Measurements from ENCODE around the gene MAGI1. TPM values are rescaled to one million over a fixed set of nuclear protein-coding genes. Genes with fewer than 3 reads are reported as not detected.
"Not testable (repeated sequence)": the region's sequence is repeated elsewhere in the genome, so short reads cannot be mapped to it uniquely, and the experiment has no call there.

MAGI1 gene
- polyA plus RNA-seq, 1 donor: 32.7 TPM

DNA sequence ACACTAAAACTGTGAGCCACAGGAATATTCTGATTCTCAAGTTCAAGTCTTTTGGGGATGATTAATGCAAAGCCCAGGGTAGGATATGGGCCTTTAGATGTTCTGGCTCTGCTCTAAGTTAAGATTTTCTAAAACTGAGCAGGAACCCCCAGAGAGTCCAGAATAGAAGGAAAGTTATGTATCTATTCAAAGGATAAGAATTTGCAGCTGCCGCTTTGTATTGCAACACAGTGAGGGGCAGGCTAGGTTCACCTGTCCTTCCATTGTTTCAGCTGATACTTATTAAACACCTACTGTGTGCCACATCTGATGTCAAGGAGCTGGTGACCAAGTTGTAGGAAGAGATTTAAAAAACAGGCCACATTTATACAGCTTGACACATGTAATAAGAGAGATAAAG, 290.4 kb downstream of the MAGI1 start:
- no peak for DNase-seq

DNA sequence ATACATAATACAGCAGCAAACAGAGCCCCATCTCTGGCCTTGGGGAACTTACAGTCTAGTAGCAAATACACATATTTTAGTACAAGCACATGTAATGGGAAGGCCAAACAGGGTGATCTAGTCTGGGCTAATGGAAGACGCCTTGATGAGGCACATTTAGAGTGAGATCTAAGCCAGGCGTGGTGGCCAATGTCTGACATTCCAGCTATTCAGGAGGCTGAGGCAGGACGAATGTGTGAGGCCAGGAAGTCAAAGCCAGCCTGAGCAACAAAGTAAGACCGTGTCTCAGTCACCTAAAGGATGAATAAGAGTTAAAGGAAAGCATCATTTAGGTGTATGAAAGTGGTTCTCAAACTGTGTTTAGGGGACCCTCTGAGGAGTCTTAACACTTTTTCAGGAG, 291.9 kb downstream of the MAGI1 start:
- DNase-seq: no peak

DNA sequence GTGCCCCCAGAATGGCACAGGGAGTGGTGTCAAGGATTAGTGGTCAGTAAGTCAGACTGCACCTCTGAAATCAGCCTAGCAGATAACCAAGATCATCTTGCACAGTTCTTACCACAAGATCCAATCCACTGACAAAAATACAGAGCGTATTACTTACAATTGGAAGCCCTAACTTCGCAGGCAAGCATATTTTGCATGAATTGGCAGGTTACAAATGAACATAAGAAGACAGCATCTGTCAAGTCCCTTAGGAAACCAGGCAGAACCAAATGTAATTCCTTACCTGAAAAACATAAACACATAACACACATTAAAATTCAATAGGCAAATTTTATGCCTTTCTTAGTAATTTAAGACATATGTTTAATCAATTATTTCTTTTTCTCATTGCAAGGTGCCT, 293.4 kb downstream of the MAGI1 start:
- DNase-seq: no peak

DNA sequence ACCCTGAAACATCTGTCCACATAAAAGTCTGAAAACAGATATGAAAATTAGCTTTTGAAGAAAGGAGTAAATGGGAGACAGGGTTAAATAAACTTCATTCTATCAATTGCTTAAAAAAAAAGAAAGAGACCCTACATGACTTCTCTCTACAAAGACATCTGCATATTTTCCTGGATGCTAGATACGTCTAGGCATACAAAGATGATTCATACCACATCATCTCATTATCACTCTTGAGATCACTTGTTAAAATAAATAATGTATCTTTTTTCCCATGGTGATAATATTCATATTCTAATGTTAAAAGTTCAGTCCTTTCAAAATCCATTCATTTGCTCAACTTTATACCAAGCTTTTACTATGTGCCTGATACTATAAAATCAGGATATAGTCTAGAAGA, 295.8 kb downstream of the MAGI1 start:
- no peak for DNase-seq

DNA sequence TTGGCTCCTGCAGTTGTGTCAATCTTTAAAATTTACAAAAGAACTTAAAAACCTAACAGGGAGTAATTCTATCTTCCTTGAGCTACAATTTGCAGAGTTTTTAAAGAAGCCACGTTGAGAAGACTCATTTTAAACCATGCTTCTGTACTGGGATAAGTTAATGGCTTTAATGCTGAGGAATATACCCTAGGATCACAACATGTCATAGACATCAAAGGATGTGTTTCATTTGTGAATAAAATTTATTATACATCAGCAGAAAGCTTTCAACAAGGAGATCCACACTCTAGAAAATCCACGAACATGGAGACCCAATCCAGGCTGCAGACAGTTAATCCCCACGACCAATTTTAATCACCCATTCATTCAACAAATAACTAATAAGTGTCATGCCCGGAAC, 297.2 kb downstream of the MAGI1 start:
- DNase-seq: no peak

DNA sequence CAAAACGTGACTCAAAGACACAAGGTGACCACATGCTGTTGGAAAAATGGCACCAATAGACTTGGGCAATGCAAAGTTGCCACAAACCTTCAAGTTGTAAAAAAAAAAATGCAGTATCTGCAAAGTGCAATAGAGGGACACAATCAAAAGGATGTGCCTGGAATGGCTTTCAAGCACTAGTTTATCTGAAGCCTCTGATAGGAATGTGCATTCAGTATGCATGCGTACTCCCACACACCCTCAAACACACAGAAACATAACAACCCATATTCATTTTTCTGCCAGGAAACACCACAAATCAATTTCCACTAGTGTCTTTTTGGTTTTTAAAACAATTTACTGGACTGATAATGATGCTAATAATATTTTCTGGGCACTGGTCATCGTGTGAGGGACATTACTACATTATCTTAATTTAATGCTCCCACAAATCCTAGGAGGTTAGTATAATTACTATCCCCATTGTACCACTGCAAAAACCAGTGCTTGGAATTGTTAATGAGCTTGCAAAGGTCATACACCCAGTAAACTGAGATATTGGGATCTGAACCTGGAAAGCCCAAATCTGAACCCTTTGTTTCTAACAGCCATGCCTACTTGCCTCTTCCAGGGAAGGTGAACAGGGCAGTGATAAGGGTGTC, 298.7 kb downstream of the MAGI1 start:
- DNase-seq: no peak

DNA sequence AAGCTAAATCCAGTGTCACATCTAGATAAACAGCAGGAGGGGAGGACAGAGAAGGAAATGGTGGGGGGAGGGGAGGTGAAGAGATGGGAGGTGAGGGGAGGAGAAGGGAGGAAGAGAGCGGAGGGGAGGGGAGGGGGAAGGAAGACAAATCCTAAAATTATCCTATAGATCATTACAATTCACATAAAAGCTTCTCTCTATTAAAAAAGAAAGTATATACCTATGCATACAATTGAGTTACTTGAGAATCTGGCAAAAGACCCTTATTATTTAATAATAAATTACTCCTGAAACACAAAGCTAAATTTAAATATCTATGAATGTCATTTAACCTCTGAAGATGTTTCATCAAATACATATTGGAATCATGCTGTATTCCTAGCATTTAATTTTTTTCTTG, 303.9 kb downstream of the MAGI1 start:
- no peak for DNase-seq

DNA sequence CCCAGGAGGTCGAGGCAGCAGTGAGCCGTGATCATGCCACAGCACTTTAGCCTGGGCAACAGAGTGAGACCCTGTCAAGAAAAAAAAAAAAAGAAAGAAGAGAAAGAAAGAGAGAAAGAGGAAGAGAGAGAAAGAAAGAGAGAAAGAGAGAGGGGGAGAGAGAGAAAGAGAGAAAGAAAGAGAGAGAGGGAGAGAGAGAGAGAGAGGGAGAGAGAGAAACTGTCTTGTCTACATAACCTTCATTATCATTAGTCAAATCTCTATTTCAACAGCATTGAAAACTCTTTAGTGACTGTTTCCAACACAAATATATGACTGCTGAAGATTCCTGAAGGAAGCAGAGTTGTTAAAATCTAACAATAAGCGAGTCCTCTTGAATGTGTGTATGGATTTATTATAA, 304.3 kb downstream of the MAGI1 start:
- DNase-seq: no peak

DNA sequence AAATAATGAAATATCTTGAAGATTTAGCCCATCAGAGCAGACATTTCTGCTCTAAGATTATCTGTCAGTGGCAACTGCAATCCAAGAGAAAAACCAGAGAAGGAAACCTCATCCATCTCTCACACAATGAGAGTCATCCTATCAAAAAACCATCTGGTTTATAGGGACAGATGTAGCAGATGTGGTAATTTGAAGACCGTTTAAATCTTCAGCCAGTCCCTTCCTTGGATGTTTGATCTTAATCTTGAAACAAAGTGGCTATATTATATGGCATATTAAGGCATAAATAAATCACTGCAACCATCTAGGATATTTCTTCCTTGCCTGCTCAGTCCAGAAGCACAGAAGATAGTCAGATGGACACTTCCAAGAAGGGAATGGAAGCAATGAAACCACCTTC, 305.3 kb downstream of the MAGI1 start:
- no peak for DNase-seq

DNA sequence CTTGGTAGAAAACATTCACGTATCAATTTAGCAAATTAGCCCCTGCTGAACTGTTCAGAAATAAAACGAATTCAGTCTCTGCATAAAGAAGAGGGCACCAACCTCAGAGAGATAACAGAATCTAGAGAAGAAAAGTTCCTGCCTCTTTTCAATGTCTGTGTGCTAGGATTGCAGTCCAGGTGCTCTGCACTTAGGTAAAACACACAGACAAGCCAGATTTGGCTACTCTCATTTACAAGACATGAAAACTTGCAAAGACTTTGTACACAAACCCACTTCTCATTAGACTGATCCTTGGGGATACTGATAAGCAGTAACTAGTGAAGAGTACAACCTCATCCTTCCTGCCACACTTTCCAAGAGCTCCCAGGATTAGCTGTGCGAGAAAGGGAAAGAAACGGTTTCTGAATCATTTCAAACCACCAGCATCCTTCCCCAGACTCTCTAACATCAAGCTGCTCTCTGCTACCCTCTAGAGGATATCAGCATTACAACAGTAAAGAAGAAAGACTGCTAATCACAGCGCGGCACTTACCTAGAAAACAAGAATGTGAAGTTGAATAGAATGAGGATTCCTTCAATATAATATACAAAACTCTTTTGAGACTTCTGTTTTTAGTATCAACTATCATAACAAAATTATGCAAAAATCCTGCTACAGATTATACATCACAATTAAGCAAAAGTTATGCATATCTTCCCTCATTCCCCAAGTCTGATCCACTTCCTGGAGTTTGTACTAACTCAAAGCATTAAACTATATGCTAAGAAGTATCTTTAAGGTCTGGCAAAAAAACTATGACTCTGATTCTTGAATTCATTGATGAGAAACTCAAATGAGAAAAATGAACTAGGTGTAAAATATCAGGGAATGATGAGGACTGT, 306.4 kb downstream of the MAGI1 start:
- peak; percentile 84 for DNase-seq

DNA sequence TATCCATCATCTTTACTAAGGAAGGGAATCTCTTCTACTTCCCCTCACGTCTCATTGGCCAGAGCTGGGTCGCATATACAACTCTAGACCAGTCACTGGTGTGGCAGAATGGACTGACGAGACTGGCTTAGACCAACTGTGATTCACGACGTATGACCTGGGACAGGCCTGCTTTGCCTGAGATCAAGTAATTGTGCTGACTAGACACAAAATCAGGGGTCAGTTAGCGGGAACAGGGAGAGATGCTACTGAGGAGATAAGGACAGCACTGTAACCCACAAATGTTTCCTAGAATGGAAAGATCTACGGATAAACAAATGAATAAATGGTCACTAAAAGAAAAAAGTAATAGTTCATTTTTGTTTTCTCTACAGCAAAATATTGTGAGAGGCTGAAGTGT, 308.3 kb downstream of the MAGI1 start:
- DNase-seq: no peak

DNA sequence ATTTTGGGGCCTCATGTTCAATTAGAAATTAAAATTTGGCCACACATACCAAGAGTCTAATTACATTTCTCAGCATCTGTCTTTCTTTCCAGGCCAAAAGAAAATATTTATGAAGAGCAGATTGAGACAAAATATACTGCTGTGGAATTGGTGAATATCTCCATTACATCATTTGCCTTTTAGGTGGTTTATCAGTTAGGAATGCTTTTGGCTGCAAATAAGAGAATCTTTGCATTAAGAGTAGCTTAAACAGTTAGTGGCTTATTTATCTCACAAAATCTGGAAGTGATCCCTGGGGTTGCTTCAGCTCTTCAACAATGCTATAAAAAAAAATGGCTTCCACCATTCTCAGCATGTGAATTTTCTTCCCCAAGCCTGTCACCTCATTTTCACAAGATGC, 308.7 kb downstream of the MAGI1 start:
- DNase-seq: no peak

DNA sequence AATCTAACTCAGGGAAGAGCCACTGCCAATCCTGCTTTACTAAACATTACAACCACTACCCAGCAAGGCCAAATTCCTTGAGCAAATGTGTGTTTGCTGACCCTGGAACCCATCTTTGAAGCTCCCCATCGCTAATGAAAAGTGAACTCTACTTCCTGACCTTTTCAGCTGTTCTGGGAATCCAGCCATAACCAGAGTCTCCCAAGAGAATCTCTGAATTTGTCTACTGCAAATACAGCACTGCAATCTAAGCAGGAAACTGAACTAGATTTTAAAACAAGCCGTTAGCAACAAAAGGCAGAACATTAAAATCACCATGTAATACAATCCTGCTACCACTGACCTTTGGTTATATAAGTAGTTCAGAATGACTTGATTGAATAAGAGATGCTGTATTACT, 309.2 kb downstream of the MAGI1 start:
- peak; percentile 70 for DNase-seq

DNA sequence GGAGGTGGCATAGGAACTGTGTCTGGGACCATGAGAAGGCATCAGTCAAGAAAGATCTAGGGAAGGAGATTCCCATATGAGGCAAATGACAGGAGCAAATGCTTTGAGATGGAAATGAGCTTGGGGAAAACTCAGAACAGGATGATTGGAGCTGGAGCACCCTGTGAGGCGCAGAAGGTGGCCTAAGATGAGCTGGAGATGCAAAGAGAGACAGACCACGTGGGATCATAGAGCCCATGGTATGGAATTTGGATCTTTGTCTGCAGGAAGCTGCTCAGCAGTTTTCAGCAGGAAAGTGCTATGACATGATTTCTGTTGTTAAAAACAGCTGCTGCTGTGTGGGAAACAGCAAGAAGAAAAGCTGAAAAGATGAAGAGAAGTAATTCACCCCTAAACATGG, 310.6 kb downstream of the MAGI1 start:
- DNase-seq: no peak

DNA sequence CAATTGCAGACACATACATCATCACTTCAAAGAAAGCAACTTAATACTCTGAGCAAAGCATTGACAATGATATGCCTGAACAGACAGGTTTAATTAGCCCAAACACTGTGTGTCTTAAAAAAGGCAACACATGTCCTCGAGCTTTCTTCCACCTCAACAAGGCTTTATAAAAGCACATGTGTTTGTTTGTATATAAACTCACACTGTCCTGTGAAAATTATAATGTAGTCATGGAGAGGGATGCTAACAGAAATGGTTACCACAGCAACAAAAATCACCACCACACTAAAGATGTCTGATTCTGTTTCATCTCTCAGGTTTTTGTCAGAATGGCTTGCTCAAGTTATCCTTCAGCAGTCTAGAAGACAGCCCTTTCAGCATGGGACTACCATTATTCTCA, 314.7 kb downstream of the MAGI1 start:
- no peak for DNase-seq

DNA sequence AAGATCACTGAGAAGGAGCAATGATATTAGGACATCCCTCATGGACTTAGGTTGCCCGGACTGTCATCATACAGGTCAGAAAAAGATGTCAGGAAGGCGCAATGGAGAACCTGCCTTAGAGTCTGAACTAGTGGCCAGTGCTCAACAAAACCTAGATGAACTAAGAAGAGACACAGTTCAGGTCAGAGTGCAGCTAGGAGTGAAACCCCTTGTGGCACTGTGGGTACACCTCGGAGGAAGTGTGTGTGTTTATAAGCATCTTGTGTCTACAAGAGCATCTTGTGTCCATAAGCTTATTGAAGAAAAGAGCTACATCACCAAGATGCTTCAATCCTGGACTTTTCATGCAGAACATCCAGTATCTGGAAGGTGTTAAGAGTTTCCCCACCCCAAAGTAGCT, 315.7 kb downstream of the MAGI1 start:
- no peak for DNase-seq

DNA sequence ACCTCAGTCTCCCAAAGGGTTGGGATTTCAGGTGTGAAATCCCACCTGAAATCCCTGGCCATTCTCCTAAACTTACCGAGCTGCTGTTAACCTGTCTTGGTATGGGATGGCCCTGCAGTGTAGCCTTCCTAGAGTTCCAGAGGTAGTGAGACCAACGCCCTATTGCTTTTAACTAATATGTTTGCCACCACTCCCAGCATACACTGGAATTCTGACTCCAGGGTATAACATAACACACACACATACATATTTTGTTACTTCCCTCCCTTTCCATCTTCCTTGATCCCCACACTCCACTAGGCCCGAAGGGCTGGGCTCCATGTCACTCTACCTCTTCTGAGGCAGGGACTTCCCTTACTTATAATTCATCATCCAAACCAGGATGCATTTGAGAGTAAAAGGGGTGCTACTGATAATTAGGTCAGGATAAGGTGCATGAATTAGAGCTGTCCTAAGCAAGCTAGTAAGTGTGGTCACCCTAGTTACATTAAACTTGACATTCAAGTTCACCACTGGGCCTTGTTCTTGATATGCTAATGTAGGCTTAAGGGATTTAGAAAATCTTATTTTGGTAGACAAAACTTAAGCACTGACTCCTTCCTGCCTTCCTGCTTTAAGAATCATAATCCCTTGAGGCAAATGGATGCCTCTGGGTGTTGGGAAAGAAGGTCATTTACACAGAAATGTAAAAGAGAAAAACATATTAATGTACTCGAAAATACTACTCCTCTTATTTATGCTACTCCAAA, 317.6 kb downstream of the MAGI1 start:
- no peak for DNase-seq

DNA sequence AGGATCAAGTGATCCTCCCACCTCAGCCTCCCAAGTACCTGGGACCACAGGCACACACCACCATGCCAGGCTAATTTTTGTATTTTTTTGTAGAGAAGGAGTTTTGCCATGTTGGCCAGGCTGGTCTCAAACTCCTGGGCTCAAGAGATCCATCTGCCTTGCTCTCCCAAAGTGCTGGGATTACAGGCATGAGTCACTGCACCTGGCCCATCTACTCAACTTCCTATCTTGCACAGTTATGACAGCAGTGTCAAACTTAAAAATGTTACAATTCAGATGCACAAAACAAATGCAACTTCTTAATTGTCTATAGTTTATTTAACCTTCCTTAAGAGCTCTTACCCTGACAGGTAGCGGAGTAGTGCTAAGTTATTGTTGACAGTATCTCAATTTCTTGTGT, 319.1 kb downstream of the MAGI1 start:
- DNase-seq: not testable (repeated sequence)

DNA sequence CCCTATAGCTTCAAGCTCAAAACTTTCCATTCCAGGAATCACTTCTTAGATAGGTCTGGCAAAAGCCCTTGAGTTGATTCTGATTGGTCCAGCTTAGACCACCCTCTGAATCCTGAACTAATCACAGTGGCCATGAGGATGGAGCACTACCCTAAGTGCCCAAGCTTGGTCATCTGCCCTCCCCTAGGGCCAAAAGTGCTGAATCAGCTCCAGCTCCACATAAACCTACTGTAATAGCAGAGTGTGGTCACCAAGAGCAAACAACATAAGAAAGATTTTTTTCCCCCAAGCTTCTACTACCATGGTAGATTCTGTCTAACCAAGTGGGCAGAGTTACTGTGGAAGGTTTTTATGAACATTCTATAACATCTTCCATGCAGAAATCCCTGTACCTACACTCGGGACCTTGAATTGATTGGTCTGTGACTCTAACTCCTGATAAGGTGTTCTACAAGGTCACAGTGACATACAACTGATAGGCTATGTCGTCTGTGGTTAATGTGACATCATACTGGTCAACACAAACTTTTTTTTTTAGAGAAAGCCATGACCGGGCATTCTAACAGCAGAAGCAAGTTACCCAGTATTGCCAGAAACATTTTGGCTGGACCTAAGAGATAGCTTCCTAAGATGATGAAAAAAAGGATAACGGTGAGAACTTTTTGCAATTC, 320.9 kb downstream of the MAGI1 start:
- DNase-seq: no peak

DNA sequence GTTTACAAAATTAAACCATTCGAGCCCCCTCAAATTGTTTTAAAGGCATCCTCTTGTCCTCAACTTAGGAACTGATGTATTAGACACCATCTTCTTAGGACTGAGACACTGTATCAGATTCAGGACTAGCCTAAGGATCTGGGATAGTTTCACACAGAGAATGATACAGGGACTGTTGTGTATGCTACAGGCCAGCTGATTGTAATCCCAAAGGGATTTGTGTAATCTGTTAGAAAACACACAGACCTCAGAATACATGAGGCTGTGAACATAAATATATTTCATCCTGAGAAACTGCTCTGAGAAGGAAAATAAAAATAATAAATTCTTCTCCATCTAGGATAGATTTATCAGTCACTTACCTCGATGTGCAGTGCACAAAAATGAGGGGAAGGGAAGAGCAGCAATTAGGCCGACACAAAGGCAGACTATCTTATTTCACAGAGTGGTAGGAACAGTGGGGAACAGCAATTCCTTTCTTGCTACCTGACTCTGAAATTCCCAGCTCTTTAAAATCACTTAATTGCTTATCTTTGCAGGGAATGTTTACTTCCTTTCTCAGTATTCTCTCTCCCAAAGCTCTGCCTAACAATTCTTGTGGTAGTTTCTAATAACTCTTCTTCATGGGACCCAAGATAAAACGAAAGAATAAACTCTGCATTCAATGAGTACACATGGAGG, 322.5 kb downstream of the MAGI1 start:
- no peak for DNase-seq

DNA sequence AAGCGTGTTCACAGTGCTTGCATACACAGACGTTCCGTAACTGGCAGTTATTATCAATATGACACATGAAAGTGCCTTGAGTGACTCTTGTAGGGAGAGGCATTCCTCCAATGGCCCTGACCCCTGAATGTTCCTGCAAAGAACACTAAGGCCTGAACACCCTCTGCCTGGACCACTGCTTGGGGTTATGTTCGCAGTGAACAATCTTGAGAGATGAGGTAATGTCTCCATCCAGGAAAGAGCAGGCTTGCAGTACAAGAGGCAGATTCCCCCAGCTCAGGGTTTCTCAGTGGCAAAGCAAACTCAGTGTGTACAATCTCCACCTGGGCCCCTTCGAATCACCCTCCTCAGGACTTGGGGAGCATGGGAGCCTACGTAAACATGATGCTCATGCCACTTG, 324.6 kb downstream of the MAGI1 start:
- no peak for DNase-seq

DNA sequence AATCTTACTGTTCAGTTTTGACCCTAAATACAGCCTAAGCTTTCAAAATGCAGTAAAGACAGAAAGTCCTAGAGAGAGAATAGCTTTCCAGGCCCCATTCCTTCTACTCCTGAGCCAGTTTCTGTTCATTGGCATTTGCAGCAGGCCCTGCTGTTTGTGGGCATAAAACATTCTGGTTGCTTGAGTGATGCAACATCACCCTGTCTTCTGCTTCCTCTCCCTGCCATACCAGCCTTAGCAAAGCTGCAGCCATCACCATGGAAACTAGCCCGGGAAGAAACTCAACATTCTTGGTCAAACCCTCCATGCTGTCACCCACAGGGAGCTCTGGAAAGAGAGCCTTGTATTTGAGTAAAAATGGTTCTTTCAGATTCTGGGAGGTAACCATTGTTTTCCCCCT, 325.7 kb downstream of the MAGI1 start:
- DNase-seq: no peak

Measured in left kidney (tissue), 2 donors.